DND-41 (cell line): ENCODE results near the gene ARL8A.
"Not testable (repeated sequence)": the region's sequence is repeated elsewhere in the genome, so short reads cannot be mapped to it uniquely, and the experiment has no call there.

Source experiments
- ATAC-seq: fragments of 200-7000 bp; cut with Tn5 transposase; 3 replicates; pipeline ENCODE4 v1.9.1; 2021; ENCODE audit warnings: low read depth; ENCODE audit not compliant: insufficient read depth
- DNase-seq: peaks from one replicate; pipeline ENCODE4 v3.0.0-alpha.2; 2020
- H2AFZ ChIP-seq: 2 replicates; pipeline ENCODE4 v1.6.0; 2012; ENCODE audit warnings: low read depth, low read length
- H3K27ac ChIP-seq: 2 replicates; pipeline ENCODE4 v1.5.1; 2012; ENCODE audit warnings: low read length, inconsistent platforms
- H3K27me3 ChIP-seq: fragments of 200-600 bp; sonication (generic); 2 replicates; pipeline ENCODE4 v1.6.0; 2012; ENCODE audit warnings: low read length, mild to moderate bottlenecking, inconsistent platforms; ENCODE audit not compliant: insufficient read depth, poor library complexity
- H3K36me3 ChIP-seq: 2 replicates; pipeline ENCODE4 v1.5.1; 2012; ENCODE audit warnings: low read length, inconsistent platforms; ENCODE audit not compliant: insufficient read depth
- H3K4me1 ChIP-seq: 2 replicates; pipeline ENCODE4 v1.5.1; 2012; ENCODE audit warnings: mild to moderate bottlenecking, low read length; ENCODE audit not compliant: insufficient read depth
- H3K4me2 ChIP-seq: 2 replicates; pipeline ENCODE4 v1.6.0; 2012; ENCODE audit warnings: mild to moderate bottlenecking, moderate library complexity, low read length, inconsistent platforms; ENCODE audit not compliant: insufficient read depth
- H3K4me3 ChIP-seq, 2 experiments: fragments of 200-600 bp in 1 of 2; shearing (Covaris generic) in 1 of 2; 2 replicates each; pipeline ENCODE4 v1.5.1; 2012 to 2016; ENCODE audit warnings: inconsistent platforms in 2 of 2, low read length in 2 of 2, mild to moderate bottlenecking in 2 of 2, low read depth in 1 of 2, moderate library complexity in 1 of 2
- H3K79me2 ChIP-seq: 2 replicates; pipeline ENCODE4 v1.6.0; 2012; ENCODE audit warnings: low read length, inconsistent platforms; ENCODE audit not compliant: insufficient read depth
- H3K9ac ChIP-seq: 2 replicates; pipeline ENCODE4 v1.6.0; 2012; ENCODE audit warnings: low read depth, mild to moderate bottlenecking, inconsistent platforms, low read length, moderate library complexity
- H3K9me3 ChIP-seq: 2 replicates; pipeline ENCODE4 v1.5.1; 2012; ENCODE audit warnings: low read length, moderate library complexity, mild to moderate bottlenecking, inconsistent platforms; ENCODE audit not compliant: insufficient read depth, severe bottlenecking
- H4K20me1 ChIP-seq: 2 replicates; pipeline ENCODE4 v1.6.0; 2012; ENCODE audit warnings: low read length; ENCODE audit not compliant: insufficient read depth
- EZH2 ChIP-seq: IDR thresholded peaks from 3 replicates; pipeline ENCODE4 v1.6.1; 2012; ENCODE audit warnings: borderline replicate concordance, low read depth, mild to moderate bottlenecking, moderate library complexity, low read length, inconsistent platforms; ENCODE audit not compliant: severe bottlenecking
- TF ChIP-seq, protein P1 (sequence below): IDR thresholded peaks from 2 replicates; pipeline ENCODE4 v1.5.1; 2012; ENCODE audit warnings: borderline replicate concordance, low read length, moderate library complexity, mild to moderate bottlenecking; ENCODE audit not compliant: poor library complexity, severe bottlenecking; ENCODE audit errors: extremely low read depth

The ARL8A gene

DNA sequence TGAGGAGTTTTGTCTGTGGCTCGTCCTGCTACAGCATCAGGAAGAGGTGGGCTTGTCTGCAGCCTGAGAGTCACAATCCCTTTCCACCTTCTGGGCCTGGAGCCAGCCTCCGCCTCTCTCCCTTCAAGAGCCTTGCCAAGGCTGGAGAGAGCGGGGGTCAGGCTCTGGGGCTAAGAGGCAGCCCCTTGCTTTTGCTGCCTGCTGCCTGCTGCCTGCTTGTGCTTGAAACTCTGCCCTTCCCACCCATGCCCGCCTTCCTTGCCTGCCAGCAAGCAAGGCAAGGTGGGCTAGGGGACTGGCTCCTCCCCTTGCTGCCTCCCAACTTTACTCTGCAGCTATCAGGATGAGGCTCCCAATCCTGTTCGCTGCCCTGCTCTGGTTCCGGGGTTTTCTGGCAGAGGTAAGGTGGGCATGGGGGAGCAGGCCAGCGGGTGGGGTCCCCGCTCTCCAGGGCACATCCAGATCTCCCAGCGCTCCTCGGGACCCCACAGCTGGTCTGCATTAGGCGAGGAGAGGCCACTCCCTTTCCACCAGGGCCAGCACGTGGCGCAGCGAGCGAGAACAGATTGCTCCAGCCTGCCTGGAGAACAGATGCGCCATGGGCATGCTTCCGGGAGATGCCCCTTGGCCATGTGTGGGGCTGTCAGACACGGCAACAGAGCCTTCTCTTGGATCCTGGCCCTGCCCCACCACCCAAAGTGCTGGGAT is 23.3 kb upstream of the ARL8A start:
- no peak for ATAC-seq
- no peak overlapping the region for H3K9ac ChIP-seq
- no peaks in the 10 kb centered on the region for H3K9me3 ChIP-seq
- H3K4me2 ChIP-seq, result no peak overlapping the region
- no peak for DNase-seq
- TF ChIP-seq EZH2, result no peak
- TF ChIP-seq, protein P1, sequence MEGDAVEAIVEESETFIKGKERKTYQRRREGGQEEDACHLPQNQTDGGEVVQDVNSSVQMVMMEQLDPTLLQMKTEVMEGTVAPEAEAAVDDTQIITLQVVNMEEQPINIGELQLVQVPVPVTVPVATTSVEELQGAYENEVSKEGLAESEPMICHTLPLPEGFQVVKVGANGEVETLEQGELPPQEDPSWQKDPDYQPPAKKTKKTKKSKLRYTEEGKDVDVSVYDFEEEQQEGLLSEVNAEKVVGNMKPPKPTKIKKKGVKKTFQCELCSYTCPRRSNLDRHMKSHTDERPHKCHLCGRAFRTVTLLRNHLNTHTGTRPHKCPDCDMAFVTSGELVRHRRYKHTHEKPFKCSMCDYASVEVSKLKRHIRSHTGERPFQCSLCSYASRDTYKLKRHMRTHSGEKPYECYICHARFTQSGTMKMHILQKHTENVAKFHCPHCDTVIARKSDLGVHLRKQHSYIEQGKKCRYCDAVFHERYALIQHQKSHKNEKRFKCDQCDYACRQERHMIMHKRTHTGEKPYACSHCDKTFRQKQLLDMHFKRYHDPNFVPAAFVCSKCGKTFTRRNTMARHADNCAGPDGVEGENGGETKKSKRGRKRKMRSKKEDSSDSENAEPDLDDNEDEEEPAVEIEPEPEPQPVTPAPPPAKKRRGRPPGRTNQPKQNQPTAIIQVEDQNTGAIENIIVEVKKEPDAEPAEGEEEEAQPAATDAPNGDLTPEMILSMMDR, result no peak
- H2AFZ ChIP-seq, result no peak overlapping the region
- no peaks in the 10 kb centered on the region for H3K36me3 ChIP-seq
- no peaks in the 10 kb centered on the region for H3K79me2 ChIP-seq
- no peaks in the 10 kb centered on the region for H4K20me1 ChIP-seq
- no peak overlapping the region for H3K27ac ChIP-seq
- peaks cover 39% of the 10 kb centered on the region for H3K4me1 ChIP-seq
- H3K27me3 ChIP-seq, result no peaks in the 10 kb centered on the region
- H3K4me3 ChIP-seq, result no peak overlapping the region

DNA sequence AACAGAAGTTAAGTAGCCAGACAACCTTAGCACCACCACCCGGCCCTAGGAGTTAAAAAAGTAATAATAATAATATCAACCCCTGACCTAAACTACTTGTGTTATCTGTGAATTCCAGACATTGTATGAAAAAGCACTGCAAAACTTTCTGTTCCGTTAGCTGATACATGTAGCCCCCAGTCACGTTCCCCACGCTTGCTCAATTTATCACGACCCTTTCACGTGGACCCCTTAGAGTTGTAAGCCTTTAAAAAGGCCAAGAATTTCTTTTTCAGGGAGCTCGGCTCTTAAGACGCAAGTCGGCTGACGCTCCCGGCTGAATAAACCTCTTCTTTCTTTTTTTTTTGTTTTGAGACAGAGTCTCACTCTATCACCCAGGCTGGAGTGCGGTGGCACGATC is 22.5 kb upstream of the ARL8A start:
- not testable (repeated sequence) for H3K9me3 ChIP-seq, H3K79me2 ChIP-seq, H2AFZ ChIP-seq, H3K4me3 ChIP-seq, H3K9ac ChIP-seq, H3K4me2 ChIP-seq, DNase-seq, H4K20me1 ChIP-seq, ATAC-seq, H3K36me3 ChIP-seq, H3K27ac ChIP-seq, H3K27me3 ChIP-seq
- H3K4me1 ChIP-seq, result peaks cover 48% of the 10 kb centered on the region

DNA sequence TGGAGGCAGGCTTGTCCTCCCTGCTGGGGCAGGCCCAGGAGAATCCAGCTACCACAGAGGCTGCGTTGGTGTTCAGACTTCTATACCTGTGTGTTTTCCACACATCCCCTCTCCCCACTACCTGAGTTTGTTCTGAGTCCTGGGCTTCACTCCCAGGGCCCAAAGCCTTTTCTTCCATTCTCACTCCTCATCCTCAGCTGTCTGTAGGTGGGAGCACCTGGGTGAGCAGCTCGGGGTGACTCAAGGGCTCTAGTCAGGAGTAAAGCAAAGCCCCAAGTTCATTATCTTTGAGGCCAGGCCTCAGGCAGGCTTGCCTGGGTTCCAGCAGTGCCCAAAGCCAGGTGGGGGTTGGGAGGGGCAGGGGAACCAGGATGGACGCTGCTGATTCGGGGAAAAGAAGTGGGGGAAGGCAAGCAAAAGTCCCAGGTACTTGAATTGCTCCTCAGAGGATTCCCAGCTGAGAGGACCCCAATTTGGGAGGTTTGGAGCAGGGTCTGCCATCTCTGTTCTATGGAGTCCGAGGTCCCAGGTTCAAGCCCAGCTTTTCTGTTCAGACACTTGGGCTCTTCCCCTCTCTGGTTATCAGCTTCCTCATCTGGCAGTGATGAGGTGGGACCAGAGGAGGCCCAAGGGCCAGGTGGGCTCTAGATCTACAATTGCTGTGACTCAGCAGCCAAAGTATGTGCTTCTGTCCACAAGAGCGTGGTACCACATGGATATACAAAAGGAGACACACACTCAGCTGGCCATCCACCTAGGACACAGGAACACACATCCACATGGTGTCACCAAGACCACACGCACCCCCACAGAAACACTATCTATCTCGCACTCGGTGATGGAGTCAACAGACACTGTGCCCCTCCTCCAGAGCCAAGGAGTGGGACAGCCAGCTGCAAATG is 21.7 kb upstream of the ARL8A start:
- Histone ChIP-seq H3K79me2 (no peaks in the 10 kb centered on the region), H2AFZ (no peak overlapping the region), H3K4me2 (no peak overlapping the region; the same call in 1 of the 2 replicates), H3K27me3 (no peaks in the 10 kb centered on the region), H3K4me1 (peaks cover 56% of the 10 kb centered on the region), H3K4me3 (no peak overlapping the region), H3K27ac (peak overlapping the region; percentile 98), H3K36me3 (no peaks in the 10 kb centered on the region), H4K20me1 (no peaks in the 10 kb centered on the region), H3K9ac (no peak overlapping the region), H3K9me3 (no peaks in the 10 kb centered on the region)
- no peak for ATAC-seq
- TF ChIP-seq, protein P1, result no peak
- DNase-seq, result no peak

DNA sequence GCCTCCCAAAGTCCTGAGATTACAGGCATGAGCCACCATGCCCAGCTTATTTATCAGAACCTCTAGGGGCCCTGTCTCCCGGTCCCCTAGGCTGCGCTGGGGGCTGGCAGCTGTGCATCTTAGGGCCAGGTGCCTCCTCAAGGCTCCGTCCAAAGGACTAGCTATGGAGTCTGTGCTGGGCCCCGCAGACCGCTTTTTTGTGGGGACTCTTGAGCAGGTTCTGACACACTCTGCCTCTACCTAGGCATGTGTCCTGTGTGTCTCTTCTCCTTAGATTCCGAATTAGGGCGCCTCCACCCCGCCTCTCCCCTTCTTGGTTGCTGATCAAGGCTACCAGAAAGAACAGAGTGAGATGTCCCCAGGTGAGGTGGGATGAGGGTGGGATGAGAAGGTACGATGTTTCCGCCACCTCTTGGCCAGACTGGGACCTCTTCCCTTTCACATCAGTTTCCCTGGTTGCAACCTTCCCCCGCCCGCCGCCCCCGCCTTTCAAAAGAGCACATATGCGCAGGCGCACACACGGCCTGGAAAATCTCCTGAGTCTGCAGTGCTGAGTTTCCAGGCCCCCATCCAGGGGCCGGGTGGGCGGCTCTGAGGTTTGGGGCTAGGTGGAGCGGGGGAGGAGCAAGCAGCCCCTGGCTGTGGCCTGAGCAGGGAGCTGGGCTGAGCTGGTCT is 20.9 kb upstream of the ARL8A start:
- H3K79me2 ChIP-seq, result no peaks in the 10 kb centered on the region; the same call in 1 of the 2 replicates
- H3K9ac ChIP-seq, result peak overlapping the region; percentile 32
- TF ChIP-seq, protein P1, result no peak
- TF ChIP-seq EZH2, result no peak
- H4K20me1 ChIP-seq, result no peaks in the 10 kb centered on the region
- DNase-seq (peak; percentile 33), ATAC-seq (no peak)
- peaks cover 64% of the 10 kb centered on the region for H3K4me1 ChIP-seq
- H3K9me3 ChIP-seq, result no peaks in the 10 kb centered on the region
- H2AFZ ChIP-seq, result no peak overlapping the region
- H3K36me3 ChIP-seq, result no peaks in the 10 kb centered on the region
- no peaks in the 10 kb centered on the region for H3K27me3 ChIP-seq
- H3K4me2 ChIP-seq, result peak overlapping the region; percentile 31
- no peak overlapping the region for H3K4me3 ChIP-seq
- H3K27ac ChIP-seq, result peak overlapping the region; percentile 98
